ENCODE measurements around the gene TMEM267.
"Not testable (repeated sequence)": the region's sequence is repeated elsewhere in the genome, so short reads cannot be mapped to it uniquely, and the experiment has no call there.

Gene TMEM267

GRCh38 chr5:43483298-43484105 is at the start of gene TMEM267:
TMEM267 (minus strand) TSS chr5:43483865; CDS start chr5:43453969, 29,896 bp downstream.
- DNase-seq (ENCODE audit: low read depth) = peak; percentile 80

GRCh38 chr5:43530648-43531047 is 47.0 kb upstream of the TMEM267 start:
- DNase-seq (ENCODE audit: low read depth) = no peak

GRCh38 chr5:43523662-43524072 is 40.0 kb upstream of the TMEM267 start:
- DNase-seq (ENCODE audit: low read depth) = no peak

- no peak for DNase-seq (ENCODE audit: low read depth)
These were observed 37.0 kb upstream of the TMEM267 start for GRCh38 chr5:43520615-43521014.

- DNase-seq (ENCODE audit: low read depth) = no peak
These were observed 32.0 kb upstream of the TMEM267 start for GRCh38 chr5:43515678-43516048.

- peak; percentile 95 for DNase-seq (ENCODE audit: low read depth)
These were observed 31.4 kb upstream of the TMEM267 start, which contains the start of gene C5orf34 for GRCh38 chr5:43514816-43515677. C5orf34 (minus strand) TSS chr5:43515148; CDS start chr5:43509339, 5,809 bp downstream.

GRCh38 chr5:43514471-43514815 is 30.8 kb upstream of the TMEM267 start:
- DNase-seq (ENCODE audit: low read depth) = peak; percentile 22

- DNase-seq (ENCODE audit: low read depth) = no peak
These were observed 30.4 kb upstream of the TMEM267 start for GRCh38 chr5:43514025-43514424.

GRCh38 chr5:43511062-43511461 is 27.4 kb upstream of the TMEM267 start:
- not testable (repeated sequence) for DNase-seq (ENCODE audit: low read depth)

GRCh38 chr5:43498581-43498980 is 14.9 kb upstream of the TMEM267 start:
- no peak for DNase-seq (ENCODE audit: low read depth)

- DNase-seq (ENCODE audit: low read depth) = no peak
These were observed 13.8 kb upstream of the TMEM267 start for GRCh38 chr5:43497311-43498104.

- no peak for DNase-seq (ENCODE audit: low read depth)
These were observed 7.7 kb upstream of the TMEM267 start for GRCh38 chr5:43491326-43491725.

- no peak for DNase-seq (ENCODE audit: low read depth)
These were observed 2.7 kb upstream of the TMEM267 start for GRCh38 chr5:43486353-43486752.

GRCh38 chr5:43485406-43485805 is 1.7 kb upstream of the TMEM267 start:
- no peak for DNase-seq (ENCODE audit: low read depth)

- DNase-seq (ENCODE audit: low read depth) = peak; percentile 78
These were observed 613 bp upstream of the TMEM267 start for GRCh38 chr5:43484106-43484849.

- no peak for DNase-seq (ENCODE audit: low read depth)
These were observed 971 bp downstream of the TMEM267 start for GRCh38 chr5:43482490-43483297.

GRCh38 chr5:43469671-43470391 is 13.8 kb downstream of the TMEM267 start:
- DNase-seq (ENCODE audit: low read depth) = no peak

- no peak for DNase-seq (ENCODE audit: low read depth)
These were observed 16.6 kb downstream of the TMEM267 start for GRCh38 chr5:43467100-43467499.

GRCh38 chr5:43465455-43465854 is 18.2 kb downstream of the TMEM267 start:
- not testable (repeated sequence) for DNase-seq (ENCODE audit: low read depth)

GRCh38 chr5:43461066-43461465 is 22.6 kb downstream of the TMEM267 start:
- DNase-seq (ENCODE audit: low read depth) = no peak

All from activated T-cell treated with anti-CD3 and anti-CD28 coated beads for 24 hours (primary cell).